ENCODE measurements around the gene COX6B1.
"Not testable (repeated sequence)": the region's sequence is repeated elsewhere in the genome, so short reads cannot be mapped to it uniquely, and the experiment has no call there.

- TF ChIP-seq CTCF (IDR thresholded peaks at IDR 0.05 in 2 of 3, conservative IDR thresholded peaks at IDR 0.05 in 1 of 3; ENCODE audit: borderline replicate concordance in 1 of 3, insufficient read depth in 1 of 3, low read depth in 2 of 3, low read length in 2 of 3); EZH2 (IDR thresholded peaks at IDR 0.05); MAX (IDR thresholded peaks at IDR 0.05); POLR2A (IDR thresholded peaks at IDR 0.05; ENCODE audit: borderline replicate concordance, extremely low read depth, insufficient read depth, insufficient read length); EZH2phosphoT487 (IDR thresholded peaks at IDR 0.05; ENCODE audit: borderline replicate concordance); SRF (IDR thresholded peaks at IDR 0.05; ENCODE audit: low read depth); YY1 (IDR thresholded peaks at IDR 0.05; ENCODE audit: extremely low read depth, insufficient replicate concordance, low read depth, low read length): not testable (repeated sequence)
Measured at GRCh38 chr19:35607170-35607569, 41.0 kb upstream of the COX6B1 start.

All from HCT116 (cell line).